HepG2 (cell line): ENCODE results near the gene UCP2. TPM values are rescaled to one million over a fixed set of nuclear protein-coding genes. Genes with fewer than 3 reads are reported as not detected.

ENCODE experiments used
- ATAC-seq: fragments of 200-7000 bp; cut with Tn5 transposase; 3 replicates; pipeline ENCODE4 v1.9.1; 2020; ENCODE audit warnings: mild to moderate bottlenecking, moderate library complexity
- BruUV-seq: library from RNA; stranded (reverse); fragments of 400-500 nt; replicated peaks from 2 replicates; lab custom pipeline; 2021; lab: Mats Ljungman, UMichigan
- CTCF ChIA-PET: fragments of 300-600 bp; formaldehyde crosslinking; extraction: SDS; loops from one replicate; lab custom pipeline; 2021; ENCODE audit warnings: low total read pairs, inconsistent platforms, low intra/inter-chr PET ratio; lab: Yijun Ruan, JAX
- POLR2A ChIA-PET: fragments of 350-600 bp; sonication (Branson Sonifier 250); formaldehyde crosslinking; loops from one replicate; lab custom pipeline; 2020; ENCODE audit warnings: antibody characterized with exemption, inconsistent platforms; lab: Yijun Ruan, JAX
- DNase-seq: peaks from one replicate; pipeline ENCODE4 v3.0.0-alpha.2; 2015; ENCODE audit warnings: low spot score
- FAIRE-seq: peaks from 3 replicates; lab custom pipeline; 2011; peaks lifted over from hg19 to GRCh38; lab: Jason Lieb, UNC
- H2AFZ ChIP-seq: one replicate; pipeline ENCODE4 v1.6.1; 2011; ENCODE audit warnings: low read length, inconsistent platforms
- H3K27ac ChIP-seq: fragments of 300-600 bp; 3 replicates; pipeline ENCODE4 v1.8.0; 2011; ENCODE audit warnings: mixed run types, mild to moderate bottlenecking, mixed read lengths, low read length, inconsistent platforms; ENCODE audit not compliant: insufficient read depth; ENCODE audit errors: extremely low read length
- H3K27me3 ChIP-seq, 2 experiments: fragments of 200-600 bp in 1 of 2; 2 replicates in 1 of 2; 3 replicates in 1 of 2; pipeline versions ENCODE4 v1.6.0 to v1.8.0; 2011; ENCODE audit warnings: low read length in 2 of 2, mild to moderate bottlenecking in 2 of 2, moderate library complexity in 2 of 2, inconsistent platforms in 1 of 2; ENCODE audit not compliant: insufficient read depth in 2 of 2, control insufficient read depth in 1 of 2
- H3K36me3 ChIP-seq, 2 experiments: fragments of 200-600 bp in 1 of 2; replicated peaks in 1 of 2; 2 replicates in 1 of 2; 3 replicates in 1 of 2; pipeline versions ENCODE4 v1.5.1 to v1.8.0; 2011; ENCODE audit warnings: low read length in 2 of 2, inconsistent platforms in 1 of 2; ENCODE audit not compliant: insufficient read depth in 2 of 2, control insufficient read depth in 1 of 2
- H3K4me1 ChIP-seq: 2 replicates; pipeline ENCODE4 v1.5.1; 2012; ENCODE audit warnings: low read length, inconsistent platforms; ENCODE audit not compliant: insufficient read depth
- H3K4me2 ChIP-seq: 2 replicates; pipeline ENCODE4 v1.6.0; 2011; ENCODE audit warnings: low read depth, low read length, inconsistent platforms
- H3K4me3 ChIP-seq, 3 experiments: fragments of 200-600 bp in 1 of 3; sonication (generic), shearing (Covaris generic) in 1 of 3; replicated peaks in 1 of 3; 2 replicates each; pipeline ENCODE4 v1.5.1; 2011 to 2016; ENCODE audit warnings: low read length in 3 of 3, inconsistent platforms in 2 of 3, low read depth in 2 of 3, mild to moderate bottlenecking in 2 of 3, control low read depth in 1 of 3, mixed read lengths in 1 of 3; ENCODE audit not compliant: insufficient read depth in 1 of 3
- H3K79me2 ChIP-seq: one replicate; pipeline ENCODE4 v1.6.1; 2011; ENCODE audit warnings: low read length, inconsistent platforms; ENCODE audit not compliant: insufficient read depth
- H3K9ac ChIP-seq: 2 replicates; pipeline ENCODE4 v1.6.0; 2011; ENCODE audit warnings: mild to moderate bottlenecking, low read depth, low read length, inconsistent platforms; ENCODE audit not compliant: insufficient read depth
- H3K9me3 ChIP-seq: 2 replicates; pipeline ENCODE4 v1.5.1; 2012; ENCODE audit warnings: mild to moderate bottlenecking, low read length
- H4K20me1 ChIP-seq: 2 replicates; pipeline ENCODE4 v1.6.0; 2011; ENCODE audit warnings: inconsistent platforms, mild to moderate bottlenecking, low read length, moderate library complexity; ENCODE audit not compliant: insufficient read depth
- ARHGAP35 ChIP-seq: sonication (generic); formaldehyde crosslinking; IDR thresholded peaks from 2 replicates; pipeline ENCODE4 v1.9.0; 2022; ENCODE audit warnings: mild to moderate bottlenecking, inconsistent platforms, moderate library complexity, missing genetic modification reagents, borderline replicate concordance
- MAFK ChIP-seq, 2 experiments: IDR thresholded peaks in 1 of 2; conservative IDR thresholded peaks in 1 of 2; 2 replicates each; pipeline ENCODE4 v1.6.1; 2011; ENCODE audit warnings: improper control_type of control experiment in 2 of 2, low read length in 2 of 2
- SNAI1 ChIP-seq: sonication (generic); formaldehyde crosslinking; IDR thresholded peaks from 2 replicates; pipeline ENCODE4 v1.5.0; 2020; ENCODE audit warnings: mild to moderate bottlenecking, missing genetic modification reagents, borderline replicate concordance
- SNAPC4 ChIP-seq: sonication (generic); formaldehyde crosslinking; IDR thresholded peaks from 2 replicates; pipeline ENCODE4 v1.4.0; 2020; ENCODE audit warnings: mild to moderate bottlenecking, missing genetic modification reagents
- ZMYM4 ChIP-seq: sonication (generic); formaldehyde crosslinking; IDR thresholded peaks from 2 replicates; pipeline ENCODE4 v1.8.1; 2023; ENCODE audit warnings: mild to moderate bottlenecking, missing genetic modification reagents
- ZNF746 ChIP-seq: sonication (generic); formaldehyde crosslinking; IDR thresholded peaks from 2 replicates; pipeline ENCODE4 v1.8.0; 2022; ENCODE audit warnings: mild to moderate bottlenecking, missing genetic modification reagents
- ZNF775 ChIP-seq: sonication (generic); formaldehyde crosslinking; IDR thresholded peaks from 2 replicates; pipeline ENCODE4 v1.4.0; 2020; ENCODE audit warnings: missing genetic modification reagents, mild to moderate bottlenecking, moderate library complexity, borderline replicate concordance
- WGBS: methylation state at CpG from one replicate; pipeline ENCODE4 v1.1.6; 2017; ENCODE audit warnings: low lambda C conversion rate; 5-methylcytosine and 5-hydroxymethylcytosine counted together
- in situ Hi-C: cut with HindIII; loops from 2 replicates; pipeline ENCODE4 v1.10.0; 2017; ENCODE audit warnings: low pct_unique_long_range_greater_than_20kb; ENCODE audit not compliant: extremely low pct_ligation_motif_present
- intact Hi-C: fragments of 100-400 bp; cut with micrococcal nuclease; formaldehyde crosslinking; loops from one replicate; pipeline ENCODE4 v1.10.0; 2022; ENCODE audit not compliant: unreplicated experiment
- polyA plus RNA-seq, 8 experiments: library from polyadenylated mRNA; depleted of rRNA in 3 of 8; stranded (reverse) in 7 of 8; unstranded in 1 of 8; fragments of >200 nt; fragmentation: Illumina TruSeq in 4 of 8; extraction: Trizol in 4 of 8; gene quantifications; 2 replicates each; pipeline versions ENCODE4 v1.2.1 to v1.2.3, GENCODE V29; 2011 to 2016; ENCODE audit warnings: low read depth in 4 of 8, missing spikeins in 1 of 8, mixed read lengths in 1 of 8; ENCODE audit not compliant: insufficient read depth in 1 of 8
- total RNA-seq, 5 experiments: library from RNA; depleted of rRNA; stranded (reverse); fragments of >200 nt; fragmentation: Illumina TruSeq; extraction: Trizol; gene quantifications; 2 replicates each; pipeline ENCODE4 v1.2.3, GENCODE V29; 2016; ENCODE audit warnings: low read depth in 1 of 5
- TF ChIP-seq, protein P1 (sequence below): sonication (generic); formaldehyde crosslinking; IDR thresholded peaks from 2 replicates; pipeline ENCODE4 v1.4.0; 2020; ENCODE audit warnings: mild to moderate bottlenecking, missing genetic modification reagents, borderline replicate concordance
- TF ChIP-seq, protein P2 (sequence below), 2 experiments: sonication (generic) in 1 of 2; formaldehyde crosslinking in 1 of 2; IDR thresholded peaks; 2 replicates each; pipeline versions ENCODE4 v1.4.0 to v1.6.1; 2018 to 2020; ENCODE audit warnings: missing genetic modification reagents in 2 of 2, borderline replicate concordance in 1 of 2, low read depth in 1 of 2, mild to moderate bottlenecking in 1 of 2, missing biosample characterization in 1 of 2

The UCP2 gene
- total and polyA plus RNA-seq, 2 of the 13 experiments (the other 11 are each of a cell fraction or from before 2014, with no cell fraction given), result 2.7 to 3.2 TPM

GRCh38 chr11:74019860-74020259 lies 37.2 kb upstream of the UCP2 start (continued):
- TF ChIP-seq ZNF775 (CRISPR knock-in tag) (no peak), ZNF746 (no peak), ARHGAP35 (CRISPR knock-in tag) (no peak), MAFK (conservative IDR thresholded peaks at IDR 0.05 in 1 of 2, IDR thresholded peaks at IDR 0.05 in 1 of 2; ENCODE audit: low read length in 2 of 2) (no peak), ZMYM4 (CRISPR knock-in tag) (no peak), SNAI1 (CRISPR knock-in tag) (no peak)

- Histone ChIP-seq H3K9ac (peak overlapping the region; percentile 72), H4K20me1 (no peaks in the 10 kb centered on the region), H3K4me2 (peak overlapping the region; percentile 85), H3K4me1 (peaks cover 42% of the 10 kb centered on the region), H2AFZ (no peak overlapping the region), H3K79me2 (no peaks in the 10 kb centered on the region), H3K4me3 (peak overlapping the region in 2 of 3 experiments; percentile 18 to 69; a peak in 3 of 6 replicates), H3K27me3 (no peaks in the 10 kb centered on the region), H3K36me3 (no peaks in the 10 kb centered on the region; a peak in 1 of 5 replicates), H3K27ac (peak overlapping the region; percentile 92), H3K9me3 (no peaks in the 10 kb centered on the region)
- in situ Hi-C loops (no loop called here), intact Hi-C loops (no loop called here)
- 26% methylated on average over 3 of the region's 4 CpGs for WGBS
- ChIA-PET CTCF (no interaction called here), POLR2A (interaction anchor here (0.6 to 2.0 kb wide), 11 partner anchors 8 to 151 kb away, joined by 3 to 32 read pairs (median 3); partner anchors contain the start of gene UCP2)
- ATAC-seq (peak; percentile 59), DNase-seq (peak; percentile 17), FAIRE-seq (peak; percentile 73)
- BruUV-seq, result no TSS peak
- TF ChIP-seq, protein P1, sequence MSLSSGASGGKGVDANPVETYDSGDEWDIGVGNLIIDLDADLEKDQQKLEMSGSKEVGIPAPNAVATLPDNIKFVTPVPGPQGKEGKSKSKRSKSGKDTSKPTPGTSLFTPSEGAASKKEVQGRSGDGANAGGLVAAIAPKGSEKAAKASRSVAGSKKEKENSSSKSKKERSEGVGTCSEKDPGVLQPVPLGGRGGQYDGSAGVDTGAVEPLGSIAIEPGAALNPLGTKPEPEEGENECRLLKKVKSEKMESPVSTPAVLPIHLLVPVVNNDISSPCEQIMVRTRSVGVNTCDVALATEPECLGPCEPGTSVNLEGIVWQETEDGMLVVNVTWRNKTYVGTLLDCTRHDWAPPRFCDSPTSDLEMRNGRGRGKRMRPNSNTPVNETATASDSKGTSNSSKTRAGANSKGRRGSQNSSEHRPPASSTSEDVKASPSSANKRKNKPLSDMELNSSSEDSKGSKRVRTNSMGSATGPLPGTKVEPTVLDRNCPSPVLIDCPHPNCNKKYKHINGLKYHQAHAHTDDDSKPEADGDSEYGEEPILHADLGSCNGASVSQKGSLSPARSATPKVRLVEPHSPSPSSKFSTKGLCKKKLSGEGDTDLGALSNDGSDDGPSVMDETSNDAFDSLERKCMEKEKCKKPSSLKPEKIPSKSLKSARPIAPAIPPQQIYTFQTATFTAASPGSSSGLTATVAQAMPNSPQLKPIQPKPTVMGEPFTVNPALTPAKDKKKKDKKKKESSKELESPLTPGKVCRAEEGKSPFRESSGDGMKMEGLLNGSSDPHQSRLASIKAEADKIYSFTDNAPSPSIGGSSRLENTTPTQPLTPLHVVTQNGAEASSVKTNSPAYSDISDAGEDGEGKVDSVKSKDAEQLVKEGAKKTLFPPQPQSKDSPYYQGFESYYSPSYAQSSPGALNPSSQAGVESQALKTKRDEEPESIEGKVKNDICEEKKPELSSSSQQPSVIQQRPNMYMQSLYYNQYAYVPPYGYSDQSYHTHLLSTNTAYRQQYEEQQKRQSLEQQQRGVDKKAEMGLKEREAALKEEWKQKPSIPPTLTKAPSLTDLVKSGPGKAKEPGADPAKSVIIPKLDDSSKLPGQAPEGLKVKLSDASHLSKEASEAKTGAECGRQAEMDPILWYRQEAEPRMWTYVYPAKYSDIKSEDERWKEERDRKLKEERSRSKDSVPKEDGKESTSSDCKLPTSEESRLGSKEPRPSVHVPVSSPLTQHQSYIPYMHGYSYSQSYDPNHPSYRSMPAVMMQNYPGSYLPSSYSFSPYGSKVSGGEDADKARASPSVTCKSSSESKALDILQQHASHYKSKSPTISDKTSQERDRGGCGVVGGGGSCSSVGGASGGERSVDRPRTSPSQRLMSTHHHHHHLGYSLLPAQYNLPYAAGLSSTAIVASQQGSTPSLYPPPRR, result peak; percentile 24; the same call in 1 of the 2 replicates
- TF ChIP-seq, protein P2, sequence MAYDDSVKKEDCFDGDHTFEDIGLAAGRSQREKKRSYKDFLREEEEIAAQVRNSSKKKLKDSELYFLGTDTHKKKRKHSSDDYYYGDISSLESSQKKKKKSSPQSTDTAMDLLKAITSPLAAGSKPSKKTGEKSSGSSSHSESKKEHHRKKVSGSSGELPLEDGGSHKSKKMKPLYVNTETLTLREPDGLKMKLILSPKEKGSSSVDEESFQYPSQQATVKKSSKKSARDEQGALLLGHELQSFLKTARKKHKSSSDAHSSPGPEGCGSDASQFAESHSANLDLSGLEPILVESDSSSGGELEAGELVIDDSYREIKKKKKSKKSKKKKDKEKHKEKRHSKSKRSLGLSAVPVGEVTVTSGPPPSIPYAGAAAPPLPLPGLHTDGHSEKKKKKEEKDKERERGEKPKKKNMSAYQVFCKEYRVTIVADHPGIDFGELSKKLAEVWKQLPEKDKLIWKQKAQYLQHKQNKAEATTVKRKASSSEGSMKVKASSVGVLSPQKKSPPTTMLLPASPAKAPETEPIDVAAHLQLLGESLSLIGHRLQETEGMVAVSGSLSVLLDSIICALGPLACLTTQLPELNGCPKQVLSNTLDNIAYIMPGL (CRISPR knock-in tag; IDR thresholded peaks at IDR 0.05; ENCODE audit: borderline replicate concordance in 1 of 2, low read depth in 1 of 2), result no peak
- no peak for TF ChIP-seq SNAPC4 (CRISPR knock-in tag)
Measured at GRCh38 chr11:74019104-74019738, 36.6 kb upstream of the UCP2 start.
